Measurements from ENCODE around the gene OR6J1.

DNA sequence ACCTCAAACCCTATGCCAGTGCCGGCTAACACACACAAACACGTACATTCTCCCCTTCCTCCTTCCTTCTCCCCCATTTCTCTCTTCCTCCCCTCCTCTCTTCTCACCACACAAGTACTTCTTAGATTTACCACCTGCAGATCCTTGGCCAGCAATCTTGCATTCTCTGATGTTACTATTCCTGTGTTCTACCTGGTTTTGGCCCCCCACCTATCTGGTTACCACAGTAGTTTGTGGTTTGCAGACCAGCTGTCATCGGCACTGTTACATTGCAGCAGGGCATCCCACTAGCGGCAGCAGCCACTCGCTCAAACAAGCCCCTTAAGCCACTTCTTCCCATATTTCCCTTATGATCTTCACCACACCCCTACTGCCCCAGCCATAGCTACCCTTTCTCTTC lies 42.2 kb downstream of the OR6J1 start:
- no peak for TF ChIP-seq POLR2A (IDR thresholded peaks at IDR 0.05)
- TF ChIP-seq, protein P1, sequence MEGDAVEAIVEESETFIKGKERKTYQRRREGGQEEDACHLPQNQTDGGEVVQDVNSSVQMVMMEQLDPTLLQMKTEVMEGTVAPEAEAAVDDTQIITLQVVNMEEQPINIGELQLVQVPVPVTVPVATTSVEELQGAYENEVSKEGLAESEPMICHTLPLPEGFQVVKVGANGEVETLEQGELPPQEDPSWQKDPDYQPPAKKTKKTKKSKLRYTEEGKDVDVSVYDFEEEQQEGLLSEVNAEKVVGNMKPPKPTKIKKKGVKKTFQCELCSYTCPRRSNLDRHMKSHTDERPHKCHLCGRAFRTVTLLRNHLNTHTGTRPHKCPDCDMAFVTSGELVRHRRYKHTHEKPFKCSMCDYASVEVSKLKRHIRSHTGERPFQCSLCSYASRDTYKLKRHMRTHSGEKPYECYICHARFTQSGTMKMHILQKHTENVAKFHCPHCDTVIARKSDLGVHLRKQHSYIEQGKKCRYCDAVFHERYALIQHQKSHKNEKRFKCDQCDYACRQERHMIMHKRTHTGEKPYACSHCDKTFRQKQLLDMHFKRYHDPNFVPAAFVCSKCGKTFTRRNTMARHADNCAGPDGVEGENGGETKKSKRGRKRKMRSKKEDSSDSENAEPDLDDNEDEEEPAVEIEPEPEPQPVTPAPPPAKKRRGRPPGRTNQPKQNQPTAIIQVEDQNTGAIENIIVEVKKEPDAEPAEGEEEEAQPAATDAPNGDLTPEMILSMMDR (IDR thresholded peaks at IDR 0.05): no peak
- TF ChIP-seq POLR2AphosphoS5 (IDR thresholded peaks at IDR 0.05): no peak

All from gastroesophageal sphincter (tissue), 3 donors.